NK-92 (cell line): ENCODE data around the gene AZGP1.
"Not testable (repeated sequence)": the region's sequence is repeated elsewhere in the genome, so short reads cannot be mapped to it uniquely, and the experiment has no call there.

Source experiments
- DNase-seq: peaks from one replicate; lab custom pipeline; 2025; ENCODE audit not compliant: unreplicated experiment; lab: John Stamatoyannopoulos, UW

Gene AZGP1

GRCh38 chr7:99975782-99976521 lies at the start of gene AZGP1:
AZGP1 (minus strand) TSS chr7:99976031; CDS start chr7:99976020, 11 bp downstream.
- no peak for DNase-seq

- DNase-seq: no peak
Measured at GRCh38 chr7:100024020-100024619, 48.3 kb upstream of the AZGP1 start.

- DNase-seq: no peak
Measured at GRCh38 chr7:100023526-100023925, 47.7 kb upstream of the AZGP1 start.

- DNase-seq: no peak
Measured at GRCh38 chr7:100022621-100023020, 46.8 kb upstream of the AZGP1 start.

- no peak for DNase-seq
Measured at GRCh38 chr7:100021297-100021696, 45.5 kb upstream of the AZGP1 start.

- DNase-seq: no peak
Measured at GRCh38 chr7:100019908-100020307, 44.1 kb upstream of the AZGP1 start.

- DNase-seq: no peak
Measured at GRCh38 chr7:100017875-100018274, 42.0 kb upstream of the AZGP1 start.

GRCh38 chr7:100017300-100017699 lies 41.5 kb upstream of the AZGP1 start:
- DNase-seq: no peak

- no peak for DNase-seq
Measured at GRCh38 chr7:100016215-100016901, 40.5 kb upstream of the AZGP1 start.

GRCh38 chr7:100015232-100016214 lies 39.7 kb upstream of the AZGP1 start, which contains the start of gene ZKSCAN1:
ZKSCAN1 (plus strand) TSS chr7:100015596; CDS start chr7:100023507, 7,911 bp downstream.
- DNase-seq: no peak

- no peak for DNase-seq
Measured at GRCh38 chr7:100013328-100013676, 37.5 kb upstream of the AZGP1 start.

- not testable (repeated sequence) for DNase-seq
Measured at GRCh38 chr7:100012385-100013327, 36.8 kb upstream of the AZGP1 start.

- DNase-seq: no peak
Measured at GRCh38 chr7:100011516-100011915, 35.7 kb upstream of the AZGP1 start.

- no peak for DNase-seq
Measured at GRCh38 chr7:100010901-100011300, 35.1 kb upstream of the AZGP1 start.

GRCh38 chr7:100009952-100010351 lies 34.1 kb upstream of the AZGP1 start:
- not testable (repeated sequence) for DNase-seq

GRCh38 chr7:100008525-100008924 lies 32.7 kb upstream of the AZGP1 start:
- no peak for DNase-seq

GRCh38 chr7:100007887-100008286 lies 32.1 kb upstream of the AZGP1 start:
- DNase-seq: no peak

GRCh38 chr7:100003711-100004661 lies 28.2 kb upstream of the AZGP1 start:
- DNase-seq: no peak

GRCh38 chr7:100000239-100000638 lies 24.4 kb upstream of the AZGP1 start:
- no peak for DNase-seq
